Measurements from ENCODE around the gene FOXP1. TPM values are rescaled to one million over a fixed set of nuclear protein-coding genes. Genes with fewer than 3 reads are reported as not detected.

The FOXP1 gene
- total RNA-seq, 1 donor from 2014 or later: 41.2 TPM

- DNase-seq: no peak
- TF ChIP-seq, protein P1, sequence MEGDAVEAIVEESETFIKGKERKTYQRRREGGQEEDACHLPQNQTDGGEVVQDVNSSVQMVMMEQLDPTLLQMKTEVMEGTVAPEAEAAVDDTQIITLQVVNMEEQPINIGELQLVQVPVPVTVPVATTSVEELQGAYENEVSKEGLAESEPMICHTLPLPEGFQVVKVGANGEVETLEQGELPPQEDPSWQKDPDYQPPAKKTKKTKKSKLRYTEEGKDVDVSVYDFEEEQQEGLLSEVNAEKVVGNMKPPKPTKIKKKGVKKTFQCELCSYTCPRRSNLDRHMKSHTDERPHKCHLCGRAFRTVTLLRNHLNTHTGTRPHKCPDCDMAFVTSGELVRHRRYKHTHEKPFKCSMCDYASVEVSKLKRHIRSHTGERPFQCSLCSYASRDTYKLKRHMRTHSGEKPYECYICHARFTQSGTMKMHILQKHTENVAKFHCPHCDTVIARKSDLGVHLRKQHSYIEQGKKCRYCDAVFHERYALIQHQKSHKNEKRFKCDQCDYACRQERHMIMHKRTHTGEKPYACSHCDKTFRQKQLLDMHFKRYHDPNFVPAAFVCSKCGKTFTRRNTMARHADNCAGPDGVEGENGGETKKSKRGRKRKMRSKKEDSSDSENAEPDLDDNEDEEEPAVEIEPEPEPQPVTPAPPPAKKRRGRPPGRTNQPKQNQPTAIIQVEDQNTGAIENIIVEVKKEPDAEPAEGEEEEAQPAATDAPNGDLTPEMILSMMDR (IDR thresholded peaks at IDR 0.05; ENCODE audit: borderline replicate concordance): no peak
- H3K27me3 ChIP-seq (ENCODE audit: low read depth): no peaks in the 10 kb centered on the region
- no peak overlapping the region for H3K27ac ChIP-seq (replicated peaks)
- peaks cover 16% of the 10 kb centered on the region for H3K4me1 ChIP-seq
- intact Hi-C loops (cut with micrococcal nuclease): no loop called here
- no peaks in the 10 kb centered on the region for H3K9me3 ChIP-seq (replicated peaks)
- no peak overlapping the region for H3K4me3 ChIP-seq
- no peaks in the 10 kb centered on the region for H3K36me3 ChIP-seq
Observed at GRCh38 chr3:71089271-71089847, 494.2 kb downstream of the FOXP1 start.

DNA sequence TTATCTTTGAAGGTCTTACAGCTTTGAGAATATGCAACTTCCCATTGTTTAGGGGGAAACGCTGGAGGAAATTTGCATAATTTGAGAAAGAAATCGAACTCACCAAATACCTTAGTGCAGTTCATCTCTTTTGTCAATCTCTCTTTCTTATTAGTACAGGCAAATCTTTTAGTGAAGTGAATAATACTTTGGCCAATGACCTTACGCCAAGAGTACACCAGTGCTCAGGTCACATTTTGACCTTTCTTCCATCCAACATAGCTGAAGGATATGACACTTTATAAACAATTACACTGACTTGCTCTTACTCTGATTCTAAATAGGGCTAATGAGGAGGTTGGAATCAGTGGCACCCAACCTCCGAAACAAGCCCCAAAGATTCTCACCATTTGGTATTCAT is 494.8 kb downstream of the FOXP1 start:
- intact Hi-C loops (cut with micrococcal nuclease): no loop called here
- DNase-seq: no peak
- no peaks in the 10 kb centered on the region for H3K27me3 ChIP-seq (ENCODE audit: low read depth)
- TF ChIP-seq, protein P1 (IDR thresholded peaks at IDR 0.05; ENCODE audit: borderline replicate concordance): no peak
- peaks cover 16% of the 10 kb centered on the region for H3K4me1 ChIP-seq
- H3K4me3 ChIP-seq: no peak overlapping the region
- H3K36me3 ChIP-seq: no peaks in the 10 kb centered on the region
- no peak overlapping the region for H3K27ac ChIP-seq (replicated peaks)
- H3K9me3 ChIP-seq (replicated peaks): no peaks in the 10 kb centered on the region

DNA sequence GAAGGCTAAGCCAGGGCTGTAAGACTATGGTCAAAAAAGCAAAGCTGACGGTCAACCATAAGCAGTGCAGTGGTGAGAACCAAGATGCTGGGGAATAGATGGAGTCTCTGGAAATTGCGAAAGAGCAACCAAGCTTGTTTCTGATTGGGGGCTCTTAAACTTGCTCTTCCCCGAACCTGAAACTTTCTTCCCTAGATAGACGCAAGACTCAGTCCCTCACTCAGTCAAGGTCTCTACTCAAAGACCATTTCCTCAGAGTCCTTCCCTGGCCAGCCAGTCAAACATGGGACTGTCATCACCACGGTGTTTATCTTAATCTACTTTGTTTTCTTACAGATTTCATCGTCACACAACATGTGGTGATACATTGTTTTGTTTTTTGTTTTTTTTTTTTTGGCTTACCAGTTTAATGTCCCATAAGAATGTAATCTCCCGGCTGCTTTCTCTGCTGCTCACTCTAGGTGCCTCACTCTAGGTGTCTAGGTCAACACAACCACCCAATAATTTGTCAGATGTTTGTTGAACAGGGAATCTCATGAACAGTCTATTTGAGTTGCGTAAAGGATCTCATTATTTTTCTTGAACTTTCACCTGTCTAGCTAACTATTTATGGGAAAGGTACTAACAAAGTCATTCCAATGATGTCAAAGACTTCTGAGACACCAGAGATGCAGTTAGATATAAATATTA is 495.4 kb downstream of the FOXP1 start:
- Histone ChIP-seq H3K27ac (replicated peaks) (no peak overlapping the region), H3K27me3 (ENCODE audit: low read depth) (no peaks in the 10 kb centered on the region), H3K36me3 (no peaks in the 10 kb centered on the region), H3K4me1 (peaks cover 16% of the 10 kb centered on the region), H3K9me3 (replicated peaks) (no peaks in the 10 kb centered on the region), H3K4me3 (no peak overlapping the region)
- DNase-seq: no peak
- TF ChIP-seq, protein P1 (IDR thresholded peaks at IDR 0.05; ENCODE audit: borderline replicate concordance): no peak
- intact Hi-C loops (cut with micrococcal nuclease): no loop called here

DNA sequence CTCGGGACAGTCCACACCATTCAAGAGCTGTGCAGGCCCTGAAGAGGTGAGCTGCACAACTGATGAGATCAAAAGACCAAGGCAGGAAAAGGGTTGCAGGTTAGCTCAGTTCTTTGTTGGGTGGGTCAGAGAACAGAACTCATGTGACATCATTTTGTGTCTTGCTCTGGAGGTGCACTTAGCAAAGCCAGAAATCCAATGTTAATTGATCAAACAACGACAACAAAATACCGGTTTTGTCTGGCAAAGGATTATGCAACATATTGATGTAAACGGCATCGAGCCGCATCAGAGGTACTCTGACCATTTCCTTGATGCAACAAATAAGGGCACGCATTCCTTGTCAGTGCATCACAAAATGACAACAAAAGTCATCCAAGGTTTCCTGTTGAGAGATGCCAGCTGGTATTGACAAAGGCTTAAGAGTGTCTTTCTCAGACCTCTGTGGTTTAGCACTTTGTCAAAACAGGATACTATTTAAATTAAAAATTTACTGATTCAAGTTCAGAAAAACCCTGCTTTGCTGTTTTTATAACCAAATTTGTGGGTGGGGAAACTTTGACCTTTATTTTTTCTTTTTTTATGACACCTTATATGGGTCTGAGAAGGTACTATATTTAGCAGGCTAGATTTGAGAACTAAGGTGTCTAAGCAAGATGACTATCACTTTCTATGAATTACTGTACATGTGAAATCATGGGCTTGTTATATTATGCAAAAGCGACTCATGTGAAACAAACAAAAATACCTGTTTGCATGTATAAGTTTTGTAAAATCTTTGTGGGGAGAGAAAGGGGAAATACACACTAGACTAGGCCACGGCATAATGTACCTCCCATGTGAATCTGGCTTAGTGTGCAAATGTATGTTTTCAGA is 496.1 kb downstream of the FOXP1 start:
- H3K27ac ChIP-seq (replicated peaks): no peak overlapping the region
- H3K27me3 ChIP-seq (ENCODE audit: low read depth): no peaks in the 10 kb centered on the region
- H3K4me3 ChIP-seq: no peak overlapping the region
- TF ChIP-seq, protein P1 (IDR thresholded peaks at IDR 0.05; ENCODE audit: borderline replicate concordance): no peak
- DNase-seq: no peak
- peaks cover 16% of the 10 kb centered on the region for H3K4me1 ChIP-seq
- H3K36me3 ChIP-seq: no peaks in the 10 kb centered on the region
- H3K9me3 ChIP-seq (replicated peaks): no peaks in the 10 kb centered on the region
- intact Hi-C loops (cut with micrococcal nuclease): no loop called here

- Histone ChIP-seq H3K9me3 (replicated peaks) (no peaks in the 10 kb centered on the region), H3K36me3 (no peaks in the 10 kb centered on the region), H3K27ac (replicated peaks) (no peak overlapping the region), H3K4me1 (peaks cover 17% of the 10 kb centered on the region), H3K27me3 (ENCODE audit: low read depth) (no peaks in the 10 kb centered on the region), H3K4me3 (no peak overlapping the region)
- intact Hi-C loops (cut with micrococcal nuclease): no loop called here
- no peak for DNase-seq
- TF ChIP-seq, protein P1 (IDR thresholded peaks at IDR 0.05; ENCODE audit: borderline replicate concordance): no peak
Observed at GRCh38 chr3:71086777-71087142, 496.8 kb downstream of the FOXP1 start.
